ENCODE measurements around the gene MORC4. TPM values are rescaled to one million over a fixed set of nuclear protein-coding genes. Genes with fewer than 3 reads are reported as not detected.
A peak's percentile ranks its signal among the peaks of the same experiment; 100 is the strongest.

The MORC4 gene
- total RNA-seq, 4 donors from 2014 or later = 9.8 to 11.1 (median 10.2) TPM

- intact Hi-C loops (cut with DNase I) = no loop called here
- no peaks in the 10 kb centered on the region for H3K36me3 ChIP-seq
- no peaks in the 10 kb centered on the region for H3K9me3 ChIP-seq
- DNase-seq (ENCODE audit: extremely low spot score) = no peak
- no peak overlapping the region for H3K4me3 ChIP-seq
- WGBS = 57% methylated on average over 3 of the region's 3 CpGs
- no peak overlapping the region for H3K27ac ChIP-seq (replicated peaks in 1 of 4)
- no peaks in the 10 kb centered on the region for H3K27me3 ChIP-seq
- H3K4me1 ChIP-seq = peaks cover 0 to 15% (median 4%) of the 10 kb centered on the region in 4 donors
- no peak for TF ChIP-seq POLR2AphosphoS5 (IDR thresholded peaks at IDR 0.05)
- no peak for TF ChIP-seq POLR2A (IDR thresholded peaks at IDR 0.05; ENCODE audit: low read depth)
- no peak for TF ChIP-seq EP300 (IDR thresholded peaks at IDR 0.05)
- no peak for TF ChIP-seq CTCF (IDR thresholded peaks at IDR 0.05)
Observed at GRCh38 chrX:106901341-106901740, 98.7 kb downstream of the MORC4 start.

GRCh38 chrX:106899841-106900240 lies 100.2 kb downstream of the MORC4 start:
- H3K27me3 ChIP-seq = no peaks in the 10 kb centered on the region
- 86% methylated on average over 1 of the region's 1 CpG for WGBS
- no peak overlapping the region for H3K4me3 ChIP-seq
- H3K27ac ChIP-seq (replicated peaks in 1 of 4) = no peak overlapping the region
- H3K9me3 ChIP-seq = no peaks in the 10 kb centered on the region
- H3K36me3 ChIP-seq = no peaks in the 10 kb centered on the region
- no peak for TF ChIP-seq EP300 (IDR thresholded peaks at IDR 0.05)
- no peak for TF ChIP-seq POLR2A (IDR thresholded peaks at IDR 0.05; ENCODE audit: low read depth)
- TF ChIP-seq POLR2AphosphoS5 (IDR thresholded peaks at IDR 0.05) = no peak
- TF ChIP-seq CTCF (IDR thresholded peaks at IDR 0.05) = no peak
- peaks cover 0 to 10% (median 5%) of the 10 kb centered on the region in 4 donors for H3K4me1 ChIP-seq
- intact Hi-C loops (cut with DNase I) = no loop called here
- no peak for DNase-seq (ENCODE audit: extremely low spot score)

- Histone ChIP-seq H3K27me3 (no peaks in the 10 kb centered on the region), H3K27ac (replicated peaks in 1 of 4) (no peak overlapping the region), H3K4me3 (no peak overlapping the region), H3K36me3 (no peaks in the 10 kb centered on the region), H3K9me3 (no peaks in the 10 kb centered on the region), H3K4me1 (peaks cover 0 to 14% (median 9%) of the 10 kb centered on the region in 4 donors)
- 45% methylated on average over 2 of the region's 2 CpGs for WGBS
- intact Hi-C loops (cut with DNase I) = no loop called here
- no peak for TF ChIP-seq POLR2A (IDR thresholded peaks at IDR 0.05; ENCODE audit: low read depth)
- TF ChIP-seq POLR2AphosphoS5 (IDR thresholded peaks at IDR 0.05) = no peak
- no peak for TF ChIP-seq EP300 (IDR thresholded peaks at IDR 0.05)
- no peak for TF ChIP-seq CTCF (IDR thresholded peaks at IDR 0.05)
- no peak for DNase-seq (ENCODE audit: extremely low spot score)
Observed at GRCh38 chrX:106899276-106899675, 100.7 kb downstream of the MORC4 start.

GRCh38 chrX:106898462-106898861 lies 101.5 kb downstream of the MORC4 start:
- intact Hi-C loops (cut with DNase I) = no loop called here

More at GRCh38 chrX:106898462-106898861, 101.5 kb downstream of the MORC4 start:
- WGBS = 48% methylated on average over 1 of the region's 1 CpG
- Histone ChIP-seq H3K27ac (replicated peaks in 1 of 4) (no peak overlapping the region), H3K36me3 (no peaks in the 10 kb centered on the region), H3K4me1 (peaks cover 0 to 9% (median 9%) of the 10 kb centered on the region in 4 donors), H3K4me3 (no peak overlapping the region), H3K27me3 (no peaks in the 10 kb centered on the region), H3K9me3 (no peaks in the 10 kb centered on the region)
- no peak for DNase-seq (ENCODE audit: extremely low spot score)
- TF ChIP-seq EP300 (IDR thresholded peaks at IDR 0.05) = no peak
- no peak for TF ChIP-seq POLR2AphosphoS5 (IDR thresholded peaks at IDR 0.05)
- peak in 1 of 3 experiments; percentile 26 for TF ChIP-seq CTCF (IDR thresholded peaks at IDR 0.05)
- no peak for TF ChIP-seq POLR2A (IDR thresholded peaks at IDR 0.05; ENCODE audit: low read depth)
